Fibroblast of lung (primary cell): ENCODE data around the gene RPRD1A.

Source experiments
- EZH2 ChIP-seq: IDR thresholded peaks from 2 replicates; pipeline ENCODE4 v1.5.1; 2012; ENCODE audit warnings: low read length, control low read depth, mild to moderate bottlenecking; ENCODE audit errors: missing control alignments
- TF ChIP-seq, protein P1 (sequence below), 2 donors: IDR thresholded peaks in 1 of 2; conservative IDR thresholded peaks in 1 of 2; 1 replicate in 1 of 2; 2 replicates in 1 of 2; pipeline ENCODE4 v1.5.1; 2011 to 2012; ENCODE audit warnings: low read length in 2 of 2, control low read depth in 1 of 2, inconsistent platforms in 1 of 2, low read depth in 1 of 2, mild to moderate bottlenecking in 1 of 2

DNA sequence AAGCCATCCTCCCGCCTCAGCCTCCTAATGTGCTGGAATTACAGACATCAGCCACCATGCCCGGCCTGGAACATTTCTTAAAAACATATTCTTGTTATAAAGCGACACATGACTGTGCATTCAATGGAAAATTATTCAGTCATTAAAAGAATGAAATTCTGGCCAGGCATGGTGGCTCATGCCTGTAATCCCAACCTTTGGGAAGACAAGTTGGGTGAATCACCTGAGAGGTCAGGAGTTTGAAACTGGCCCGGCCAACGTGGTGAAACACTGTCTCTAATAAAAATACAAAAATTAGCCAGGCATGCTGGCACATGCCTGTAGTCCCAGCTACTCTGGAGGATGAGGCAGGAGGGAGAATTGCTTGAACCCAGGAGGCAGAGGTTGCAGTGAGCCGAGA is 21.6 kb upstream of the RPRD1A start:
- TF ChIP-seq, protein P1, sequence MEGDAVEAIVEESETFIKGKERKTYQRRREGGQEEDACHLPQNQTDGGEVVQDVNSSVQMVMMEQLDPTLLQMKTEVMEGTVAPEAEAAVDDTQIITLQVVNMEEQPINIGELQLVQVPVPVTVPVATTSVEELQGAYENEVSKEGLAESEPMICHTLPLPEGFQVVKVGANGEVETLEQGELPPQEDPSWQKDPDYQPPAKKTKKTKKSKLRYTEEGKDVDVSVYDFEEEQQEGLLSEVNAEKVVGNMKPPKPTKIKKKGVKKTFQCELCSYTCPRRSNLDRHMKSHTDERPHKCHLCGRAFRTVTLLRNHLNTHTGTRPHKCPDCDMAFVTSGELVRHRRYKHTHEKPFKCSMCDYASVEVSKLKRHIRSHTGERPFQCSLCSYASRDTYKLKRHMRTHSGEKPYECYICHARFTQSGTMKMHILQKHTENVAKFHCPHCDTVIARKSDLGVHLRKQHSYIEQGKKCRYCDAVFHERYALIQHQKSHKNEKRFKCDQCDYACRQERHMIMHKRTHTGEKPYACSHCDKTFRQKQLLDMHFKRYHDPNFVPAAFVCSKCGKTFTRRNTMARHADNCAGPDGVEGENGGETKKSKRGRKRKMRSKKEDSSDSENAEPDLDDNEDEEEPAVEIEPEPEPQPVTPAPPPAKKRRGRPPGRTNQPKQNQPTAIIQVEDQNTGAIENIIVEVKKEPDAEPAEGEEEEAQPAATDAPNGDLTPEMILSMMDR (conservative IDR thresholded peaks at IDR 0.05 in 1 of 2, IDR thresholded peaks at IDR 0.05 in 1 of 2; ENCODE audit: low read depth in 1 of 2, low read length in 2 of 2), result no peak
- TF ChIP-seq EZH2, result no peak
